Neural progenitor cell (in vitro differentiated cells): ENCODE measurements around the gene HECA.
"Not testable (repeated sequence)": the region's sequence is repeated elsewhere in the genome, so short reads cannot be mapped to it uniquely, and the experiment has no call there.

Experiments used
- CTCF ChIP-seq: fragments of 200-600 bp; sonication (generic); IDR thresholded peaks from 2 replicates; pipeline ENCODE4 v1.5.1; 2017; ENCODE audit warnings: antibody characterized with exemption, mild to moderate bottlenecking
- EZH2 ChIP-seq: fragments of 200-600 bp; sonication (generic); IDR thresholded peaks from 2 replicates; pipeline ENCODE4 v1.6.1; 2017; ENCODE audit warnings: antibody characterized with exemption, mild to moderate bottlenecking, moderate library complexity

- TF ChIP-seq CTCF, EZH2: not testable (repeated sequence)
These were observed 12.1 kb upstream of the HECA start for GRCh38 chr6:139122823-139123222.
